ENCODE measurements around the gene GPR21. TPM values are rescaled to one million over a fixed set of nuclear protein-coding genes. Genes with fewer than 3 reads are reported as not detected.

The GPR21 gene
- total and polyA plus RNA-seq, 2 experiments from 2014 or later: 0.90 TPM; not detected in 1

DNA sequence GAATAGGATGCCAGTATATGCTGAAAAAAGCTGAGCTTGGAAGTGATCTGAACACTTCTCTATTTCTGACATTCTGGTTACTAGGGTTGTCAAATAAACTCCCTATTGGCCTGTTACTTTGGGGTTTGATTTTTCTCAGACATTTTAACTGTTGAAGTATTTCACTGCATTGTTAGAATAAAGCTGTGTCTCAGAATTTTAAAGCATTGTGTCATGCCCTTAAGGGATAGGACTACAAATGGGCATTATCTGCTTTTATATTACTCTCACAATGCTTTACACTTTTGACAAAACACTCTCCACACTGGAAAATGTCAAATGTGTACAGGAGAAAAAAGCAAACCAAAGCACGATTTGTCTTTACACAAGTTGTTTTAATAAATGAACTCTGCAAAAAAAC, 16.8 kb upstream of the GPR21 start:
- Histone ChIP-seq H3K4me1 (ENCODE audit: insufficient read depth) (no peaks in the 10 kb centered on the region), H3K79me2 (replicated peaks; ENCODE audit: insufficient read depth) (no peaks in the 10 kb centered on the region), H3F3A (replicated peaks; ENCODE audit: low read depth) (no peaks in the 10 kb centered on the region), H3K9me2 (ENCODE audit: insufficient read depth) (no peaks in the 10 kb centered on the region), H3K27me3 (ENCODE audit: insufficient read depth) (no peaks in the 10 kb centered on the region), H3K27ac (ENCODE audit: low read depth) (no peak overlapping the region), H3K36me3 (ENCODE audit: insufficient read depth) (peaks cover 25% of the 10 kb centered on the region; the same call in 1 of the 2 replicates), H3K4me2 (no peak overlapping the region), H3K4me3 (no peak overlapping the region), H2AFZ (no peak overlapping the region), H4K20me1 (replicated peaks; ENCODE audit: insufficient read depth) (no peaks in the 10 kb centered on the region)
- H3K36me3 Mint-ChIP-seq (ENCODE audit: low read depth): peaks cover 67% of the 10 kb centered on the region
- no peak overlapping the region for H3K4me3 Mint-ChIP-seq
- H3K4me1 Mint-ChIP-seq: no peaks in the 10 kb centered on the region
- no peak for DNase-seq (ENCODE audit: low spot score)
- H3K27me3 Mint-ChIP-seq (ENCODE audit: insufficient read depth, low read depth, poor library complexity): no peaks in the 10 kb centered on the region
- ATAC-seq: no peak
- no peak overlapping the region for H3K27ac Mint-ChIP-seq
- TF ChIP-seq ZNF331 (CRISPR knock-in tag; IDR thresholded peaks at IDR 0.05; ENCODE audit: low read depth) (no peak), NANOG (IDR thresholded peaks at IDR 0.05; ENCODE audit: borderline replicate concordance) (no peak), EZH2 (IDR thresholded peaks at IDR 0.05; ENCODE audit: low read depth, unreplicated experiment) (no peak), JUNB (IDR thresholded peaks at IDR 0.05; ENCODE audit: unreplicated experiment) (no peak), STAT1 (IDR thresholded peaks at IDR 0.05; ENCODE audit: unreplicated experiment) (no peak), EZH2phosphoT487 (IDR thresholded peaks at IDR 0.05; ENCODE audit: unreplicated experiment) (no peak)
- TF ChIP-seq, protein P1, sequence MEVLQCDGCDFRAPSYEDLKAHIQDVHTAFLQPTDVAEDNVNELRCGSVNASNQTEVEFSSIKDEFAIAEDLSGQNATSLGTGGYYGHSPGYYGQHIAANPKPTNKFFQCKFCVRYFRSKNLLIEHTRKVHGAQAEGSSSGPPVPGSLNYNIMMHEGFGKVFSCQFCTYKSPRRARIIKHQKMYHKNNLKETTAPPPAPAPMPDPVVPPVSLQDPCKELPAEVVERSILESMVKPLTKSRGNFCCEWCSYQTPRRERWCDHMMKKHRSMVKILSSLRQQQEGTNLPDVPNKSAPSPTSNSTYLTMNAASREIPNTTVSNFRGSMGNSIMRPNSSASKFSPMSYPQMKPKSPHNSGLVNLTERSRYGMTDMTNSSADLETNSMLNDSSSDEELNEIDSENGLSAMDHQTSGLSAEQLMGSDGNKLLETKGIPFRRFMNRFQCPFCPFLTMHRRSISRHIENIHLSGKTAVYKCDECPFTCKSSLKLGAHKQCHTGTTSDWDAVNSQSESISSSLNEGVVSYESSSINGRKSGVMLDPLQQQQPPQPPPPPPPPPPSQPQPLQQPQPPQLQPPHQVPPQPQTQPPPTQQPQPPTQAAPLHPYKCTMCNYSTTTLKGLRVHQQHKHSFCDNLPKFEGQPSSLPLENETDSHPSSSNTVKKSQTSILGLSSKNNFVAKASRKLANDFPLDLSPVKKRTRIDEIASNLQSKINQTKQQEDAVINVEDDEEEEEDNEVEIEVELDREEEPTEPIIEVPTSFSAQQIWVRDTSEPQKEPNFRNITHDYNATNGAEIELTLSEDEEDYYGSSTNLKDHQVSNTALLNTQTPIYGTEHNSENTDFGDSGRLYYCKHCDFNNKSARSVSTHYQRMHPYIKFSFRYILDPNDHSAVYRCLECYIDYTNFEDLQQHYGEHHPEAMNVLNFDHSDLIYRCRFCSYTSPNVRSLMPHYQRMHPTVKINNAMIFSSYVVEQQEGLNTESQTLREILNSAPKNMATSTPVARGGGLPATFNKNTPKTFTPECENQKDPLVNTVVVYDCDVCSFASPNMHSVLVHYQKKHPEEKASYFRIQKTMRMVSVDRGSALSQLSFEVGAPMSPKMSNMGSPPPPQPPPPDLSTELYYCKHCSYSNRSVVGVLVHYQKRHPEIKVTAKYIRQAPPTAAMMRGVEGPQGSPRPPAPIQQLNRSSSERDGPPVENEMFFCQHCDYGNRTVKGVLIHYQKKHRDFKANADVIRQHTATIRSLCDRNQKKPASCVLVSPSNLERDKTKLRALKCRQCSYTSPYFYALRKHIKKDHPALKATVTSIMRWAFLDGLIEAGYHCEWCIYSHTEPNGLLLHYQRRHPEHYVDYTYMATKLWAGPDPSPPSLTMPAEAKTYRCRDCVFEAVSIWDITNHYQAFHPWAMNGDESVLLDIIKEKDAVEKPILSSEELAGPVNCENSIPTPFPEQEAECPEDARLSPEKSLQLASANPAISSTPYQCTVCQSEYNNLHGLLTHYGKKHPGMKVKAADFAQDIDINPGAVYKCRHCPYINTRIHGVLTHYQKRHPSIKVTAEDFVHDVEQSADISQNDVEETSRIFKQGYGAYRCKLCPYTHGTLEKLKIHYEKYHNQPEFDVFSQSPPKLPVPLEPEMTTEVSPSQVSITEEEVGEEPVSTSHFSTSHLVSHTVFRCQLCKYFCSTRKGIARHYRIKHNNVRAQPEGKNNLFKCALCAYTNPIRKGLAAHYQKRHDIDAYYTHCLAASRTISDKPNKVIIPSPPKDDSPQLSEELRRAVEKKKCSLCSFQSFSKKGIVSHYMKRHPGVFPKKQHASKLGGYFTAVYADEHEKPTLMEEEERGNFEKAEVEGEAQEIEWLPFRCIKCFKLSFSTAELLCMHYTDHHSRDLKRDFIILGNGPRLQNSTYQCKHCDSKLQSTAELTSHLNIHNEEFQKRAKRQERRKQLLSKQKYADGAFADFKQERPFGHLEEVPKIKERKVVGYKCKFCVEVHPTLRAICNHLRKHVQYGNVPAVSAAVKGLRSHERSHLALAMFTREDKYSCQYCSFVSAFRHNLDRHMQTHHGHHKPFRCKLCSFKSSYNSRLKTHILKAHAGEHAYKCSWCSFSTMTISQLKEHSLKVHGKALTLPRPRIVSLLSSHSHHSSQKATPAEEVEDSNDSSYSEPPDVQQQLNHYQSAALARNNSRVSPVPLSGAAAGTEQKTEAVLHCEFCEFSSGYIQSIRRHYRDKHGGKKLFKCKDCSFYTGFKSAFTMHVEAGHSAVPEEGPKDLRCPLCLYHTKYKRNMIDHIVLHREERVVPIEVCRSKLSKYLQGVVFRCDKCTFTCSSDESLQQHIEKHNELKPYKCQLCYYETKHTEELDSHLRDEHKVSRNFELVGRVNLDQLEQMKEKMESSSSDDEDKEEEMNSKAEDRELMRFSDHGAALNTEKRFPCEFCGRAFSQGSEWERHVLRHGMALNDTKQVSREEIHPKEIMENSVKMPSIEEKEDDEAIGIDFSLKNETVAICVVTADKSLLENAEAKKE (CRISPR knock-in tag; IDR thresholded peaks at IDR 0.05): no peak
- TF ChIP-seq, protein P2, sequence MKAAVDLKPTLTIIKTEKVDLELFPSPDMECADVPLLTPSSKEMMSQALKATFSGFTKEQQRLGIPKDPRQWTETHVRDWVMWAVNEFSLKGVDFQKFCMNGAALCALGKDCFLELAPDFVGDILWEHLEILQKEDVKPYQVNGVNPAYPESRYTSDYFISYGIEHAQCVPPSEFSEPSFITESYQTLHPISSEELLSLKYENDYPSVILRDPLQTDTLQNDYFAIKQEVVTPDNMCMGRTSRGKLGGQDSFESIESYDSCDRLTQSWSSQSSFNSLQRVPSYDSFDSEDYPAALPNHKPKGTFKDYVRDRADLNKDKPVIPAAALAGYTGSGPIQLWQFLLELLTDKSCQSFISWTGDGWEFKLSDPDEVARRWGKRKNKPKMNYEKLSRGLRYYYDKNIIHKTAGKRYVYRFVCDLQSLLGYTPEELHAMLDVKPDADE (IDR thresholded peaks at IDR 0.05): no peak
- TF ChIP-seq, protein P3, sequence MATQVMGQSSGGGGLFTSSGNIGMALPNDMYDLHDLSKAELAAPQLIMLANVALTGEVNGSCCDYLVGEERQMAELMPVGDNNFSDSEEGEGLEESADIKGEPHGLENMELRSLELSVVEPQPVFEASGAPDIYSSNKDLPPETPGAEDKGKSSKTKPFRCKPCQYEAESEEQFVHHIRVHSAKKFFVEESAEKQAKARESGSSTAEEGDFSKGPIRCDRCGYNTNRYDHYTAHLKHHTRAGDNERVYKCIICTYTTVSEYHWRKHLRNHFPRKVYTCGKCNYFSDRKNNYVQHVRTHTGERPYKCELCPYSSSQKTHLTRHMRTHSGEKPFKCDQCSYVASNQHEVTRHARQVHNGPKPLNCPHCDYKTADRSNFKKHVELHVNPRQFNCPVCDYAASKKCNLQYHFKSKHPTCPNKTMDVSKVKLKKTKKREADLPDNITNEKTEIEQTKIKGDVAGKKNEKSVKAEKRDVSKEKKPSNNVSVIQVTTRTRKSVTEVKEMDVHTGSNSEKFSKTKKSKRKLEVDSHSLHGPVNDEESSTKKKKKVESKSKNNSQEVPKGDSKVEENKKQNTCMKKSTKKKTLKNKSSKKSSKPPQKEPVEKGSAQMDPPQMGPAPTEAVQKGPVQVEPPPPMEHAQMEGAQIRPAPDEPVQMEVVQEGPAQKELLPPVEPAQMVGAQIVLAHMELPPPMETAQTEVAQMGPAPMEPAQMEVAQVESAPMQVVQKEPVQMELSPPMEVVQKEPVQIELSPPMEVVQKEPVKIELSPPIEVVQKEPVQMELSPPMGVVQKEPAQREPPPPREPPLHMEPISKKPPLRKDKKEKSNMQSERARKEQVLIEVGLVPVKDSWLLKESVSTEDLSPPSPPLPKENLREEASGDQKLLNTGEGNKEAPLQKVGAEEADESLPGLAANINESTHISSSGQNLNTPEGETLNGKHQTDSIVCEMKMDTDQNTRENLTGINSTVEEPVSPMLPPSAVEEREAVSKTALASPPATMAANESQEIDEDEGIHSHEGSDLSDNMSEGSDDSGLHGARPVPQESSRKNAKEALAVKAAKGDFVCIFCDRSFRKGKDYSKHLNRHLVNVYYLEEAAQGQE (IDR thresholded peaks at IDR 0.05; ENCODE audit: unreplicated experiment): no peak
- H3K9me3 Mint-ChIP-seq: no peaks in the 10 kb centered on the region
